Astrocyte of the cerebellum (primary cell): ENCODE measurements around the gene ENTPD5.

ENCODE experiments used
- DNase-seq: peaks from one replicate; pipeline ENCODE4 v3.0.0-alpha.2; 2011; ENCODE audit warnings: low read depth
- H3K4me3 ChIP-seq: 2 replicates; pipeline ENCODE4 v1.5.1; 2011; ENCODE audit warnings: mild to moderate bottlenecking, low read depth, low read length, moderate library complexity
- in situ Hi-C: cut with HindIII; loops from 2 replicates; pipeline ENCODE4 v1.10.0; 2017; ENCODE audit warnings: low sequenced_read_pairs
- TF ChIP-seq, protein P1 (sequence below): IDR thresholded peaks from 2 replicates; pipeline ENCODE4 v1.5.1; 2012; ENCODE audit warnings: low read length, low read depth, moderate library complexity, mild to moderate bottlenecking; ENCODE audit errors: missing control alignments

Gene ENTPD5

DNA sequence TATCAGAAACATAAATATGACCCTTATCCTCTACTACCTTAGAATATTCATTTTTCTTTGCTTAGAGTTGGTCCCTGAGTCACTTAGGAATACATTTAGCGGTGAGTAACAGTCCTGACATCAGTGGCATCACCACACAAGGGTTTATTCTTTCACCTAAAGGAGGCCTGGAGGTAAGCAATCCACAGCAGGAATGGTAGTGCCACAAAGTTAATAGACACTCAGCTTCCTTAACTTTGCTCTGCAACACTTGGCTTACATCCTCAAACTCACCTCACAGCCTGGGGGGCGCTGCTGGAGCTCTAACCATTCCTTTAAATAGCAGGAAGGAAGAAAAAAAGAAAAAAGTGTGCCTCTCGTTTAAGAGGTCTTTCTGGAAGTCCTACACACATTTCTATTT lies 29.2 kb upstream of the ENTPD5 start:
- in situ Hi-C loops, result no loop called here
- no peak overlapping the region for H3K4me3 ChIP-seq
- TF ChIP-seq, protein P1, sequence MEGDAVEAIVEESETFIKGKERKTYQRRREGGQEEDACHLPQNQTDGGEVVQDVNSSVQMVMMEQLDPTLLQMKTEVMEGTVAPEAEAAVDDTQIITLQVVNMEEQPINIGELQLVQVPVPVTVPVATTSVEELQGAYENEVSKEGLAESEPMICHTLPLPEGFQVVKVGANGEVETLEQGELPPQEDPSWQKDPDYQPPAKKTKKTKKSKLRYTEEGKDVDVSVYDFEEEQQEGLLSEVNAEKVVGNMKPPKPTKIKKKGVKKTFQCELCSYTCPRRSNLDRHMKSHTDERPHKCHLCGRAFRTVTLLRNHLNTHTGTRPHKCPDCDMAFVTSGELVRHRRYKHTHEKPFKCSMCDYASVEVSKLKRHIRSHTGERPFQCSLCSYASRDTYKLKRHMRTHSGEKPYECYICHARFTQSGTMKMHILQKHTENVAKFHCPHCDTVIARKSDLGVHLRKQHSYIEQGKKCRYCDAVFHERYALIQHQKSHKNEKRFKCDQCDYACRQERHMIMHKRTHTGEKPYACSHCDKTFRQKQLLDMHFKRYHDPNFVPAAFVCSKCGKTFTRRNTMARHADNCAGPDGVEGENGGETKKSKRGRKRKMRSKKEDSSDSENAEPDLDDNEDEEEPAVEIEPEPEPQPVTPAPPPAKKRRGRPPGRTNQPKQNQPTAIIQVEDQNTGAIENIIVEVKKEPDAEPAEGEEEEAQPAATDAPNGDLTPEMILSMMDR, result peak; percentile 34
- no peak for DNase-seq

DNA sequence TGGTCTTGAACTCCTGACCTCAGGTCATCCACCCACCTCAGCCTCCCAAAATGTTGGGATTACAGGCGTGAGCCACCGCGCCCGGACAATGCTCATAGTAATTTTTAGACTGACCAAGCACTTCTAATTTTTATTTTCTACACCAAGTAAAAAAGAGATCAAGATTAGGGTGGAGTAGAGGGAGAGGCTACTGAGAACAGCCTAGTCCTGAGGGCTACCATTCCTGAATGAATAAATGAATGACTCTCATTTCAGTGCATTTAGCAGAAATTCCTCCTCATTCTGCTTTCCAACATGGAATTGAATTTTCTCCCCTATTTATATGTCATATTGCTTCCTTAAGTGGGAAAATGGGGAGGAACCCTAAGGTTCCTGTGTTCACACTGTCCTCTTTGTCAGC lies 26.4 kb upstream of the ENTPD5 start:
- in situ Hi-C loops, result no loop called here
- no peak overlapping the region for H3K4me3 ChIP-seq
- no peak for DNase-seq
- TF ChIP-seq, protein P1, result no peak

DNA sequence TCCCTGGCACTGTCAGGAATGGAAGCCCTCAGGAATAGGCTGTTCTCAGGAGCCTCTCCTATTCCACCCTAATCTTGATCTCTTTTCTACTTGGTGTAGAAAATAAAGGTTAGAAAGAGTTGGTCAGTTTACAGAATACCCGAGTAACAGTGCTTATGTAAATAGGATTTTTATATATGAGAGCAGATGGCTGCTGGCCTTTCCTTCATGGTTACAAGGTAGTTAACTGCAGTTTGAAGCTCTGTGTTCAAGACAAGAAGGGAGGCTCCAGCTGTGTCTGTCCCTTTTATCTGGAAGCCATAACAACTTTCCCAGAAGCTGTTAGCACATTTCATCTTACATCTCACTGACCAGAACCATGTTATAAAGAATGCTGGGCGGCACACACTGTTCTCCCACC lies 23.2 kb upstream of the ENTPD5 start:
- H3K4me3 ChIP-seq, result no peak overlapping the region
- TF ChIP-seq, protein P1, result no peak
- in situ Hi-C loops, result no loop called here
- DNase-seq, result no peak

DNA sequence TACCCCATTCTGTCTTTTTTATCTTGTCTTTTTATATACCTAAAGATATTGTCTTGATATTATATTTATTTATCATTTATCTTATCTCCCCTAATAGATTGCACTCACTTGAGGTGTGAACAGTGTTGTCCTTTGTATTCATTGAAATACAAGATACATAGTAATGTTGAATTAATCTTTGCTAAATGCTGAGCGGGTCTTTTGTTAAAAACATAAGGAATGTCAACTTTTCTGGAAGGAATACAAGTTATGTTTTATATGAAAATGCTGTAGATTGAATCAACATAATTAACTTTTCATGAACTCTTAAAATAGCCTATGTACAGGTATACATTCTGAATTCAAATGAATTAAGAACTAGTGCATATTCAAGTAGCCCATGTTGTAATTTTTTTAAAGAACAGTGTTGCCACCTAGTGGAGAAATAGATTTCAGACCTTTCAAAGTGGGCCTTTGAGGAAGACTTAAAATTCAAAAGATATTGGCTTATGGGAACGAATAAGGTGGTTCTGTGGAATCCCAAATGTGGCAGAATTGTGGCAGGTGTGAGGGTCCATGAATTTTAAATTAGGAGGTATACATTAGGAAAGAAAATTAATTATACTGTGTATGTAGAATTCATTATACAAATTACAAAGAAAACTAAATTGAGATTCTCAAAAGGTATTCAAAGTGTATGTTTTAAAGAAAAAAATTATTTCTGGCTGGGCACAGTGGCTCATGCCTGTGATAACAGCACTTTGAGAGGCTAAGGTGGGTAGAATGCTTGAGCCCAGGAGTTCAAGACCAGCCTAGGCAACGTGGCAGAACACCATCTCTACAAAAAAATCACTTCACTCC lies 19.2 kb upstream of the ENTPD5 start:
- TF ChIP-seq, protein P1, result peak; percentile 38
- H3K4me3 ChIP-seq, result no peak overlapping the region
- DNase-seq, result peak; percentile 38
- in situ Hi-C loops, result no loop called here

DNA sequence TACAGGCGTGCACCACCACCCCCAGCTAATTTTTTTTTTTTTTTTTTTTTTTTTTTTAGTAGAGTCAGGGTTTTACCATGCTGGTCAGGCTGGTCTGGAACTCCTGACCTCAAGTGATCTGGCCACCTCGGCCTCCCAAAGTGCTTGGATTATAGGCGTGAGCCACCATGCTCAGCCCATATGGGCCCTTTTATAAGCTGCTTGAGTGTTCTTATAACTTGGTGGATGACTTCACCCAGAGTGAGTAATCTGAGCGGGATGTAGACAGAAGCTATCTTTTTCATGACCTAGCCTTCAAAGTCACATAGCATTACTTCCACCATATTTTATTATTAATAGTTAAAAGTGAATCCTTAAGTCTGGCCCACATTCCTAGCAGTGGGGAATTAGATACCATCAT lies 16.5 kb upstream of the ENTPD5 start:
- TF ChIP-seq, protein P1, result no peak
- no peak for DNase-seq
- in situ Hi-C loops, result no loop called here
- H3K4me3 ChIP-seq, result no peak overlapping the region

DNA sequence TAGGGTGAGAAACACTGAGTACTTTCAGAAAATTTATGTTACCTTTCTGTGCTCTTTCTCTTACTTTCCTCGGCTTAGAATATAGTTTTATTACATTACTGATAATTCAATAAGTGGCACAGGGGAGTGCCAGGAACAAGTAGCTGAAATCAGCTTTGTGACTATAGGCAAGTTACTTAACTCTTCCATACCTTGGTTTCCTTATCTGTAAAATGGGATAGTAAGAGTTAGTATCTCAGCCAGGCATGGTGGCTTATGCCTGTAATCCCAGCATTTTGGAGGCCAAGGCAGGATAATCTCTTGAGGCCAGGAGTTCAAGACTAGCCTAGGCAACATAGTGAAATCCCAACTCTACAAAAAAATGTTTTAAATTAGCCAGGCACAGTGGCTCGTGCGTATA lies 15.5 kb upstream of the ENTPD5 start:
- H3K4me3 ChIP-seq, result no peak overlapping the region
- in situ Hi-C loops, result no loop called here
- DNase-seq, result no peak
- TF ChIP-seq, protein P1, result no peak
